ENCODE results near the gene DYNLT1.
A peak's percentile ranks its signal among the peaks of the same experiment; 100 is the strongest.

Gene DYNLT1

GRCh38 chr6:158627168-158627939 is 17.2 kb downstream of the DYNLT1 start:
- H3K4ac ChIP-seq (ENCODE audit: low read length), result no peak overlapping the region
- H4K91ac ChIP-seq (ENCODE audit: low read depth, low read length, poor library complexity), result no peak overlapping the region
- H3K9ac ChIP-seq (ENCODE audit: low read depth, low read length, poor library complexity), result peak overlapping the region; percentile 45
- H3K27ac ChIP-seq (replicated peaks; ENCODE audit: low read length), result no peak overlapping the region
- peaks cover 0 to 2% of the 10 kb centered on the region in 2 donors for H3K4me1 ChIP-seq (ENCODE audit: control insufficient read depth in 2 of 2, insufficient read depth in 1 of 2, low read depth in 1 of 2, low read length in 2 of 2)
- no peak overlapping the region for H2BK15ac ChIP-seq (ENCODE audit: low read length)
- no peak overlapping the region for H2AK5ac ChIP-seq (ENCODE audit: low read depth, low read length)
- H4K8ac ChIP-seq (ENCODE audit: low read depth, low read length), result no peak overlapping the region
- no peak overlapping the region for H2BK12ac ChIP-seq (ENCODE audit: low read length)
- H2BK120ac ChIP-seq (ENCODE audit: low read depth, low read length), result no peak overlapping the region
- no peak overlapping the region for H2BK5ac ChIP-seq (ENCODE audit: low read length)
- H3K23ac ChIP-seq (ENCODE audit: low read depth, low read length, poor library complexity), result peak overlapping the region; percentile 37
- H2AFZ ChIP-seq (ENCODE audit: low read length), result no peak overlapping the region
- H3K9me3 ChIP-seq (replicated peaks in 1 of 2; ENCODE audit: control insufficient read depth in 2 of 2, insufficient read depth in 1 of 2, low read depth in 1 of 2, low read length in 2 of 2), result no peaks in the 10 kb centered on the region
- no CpG with 5 or more reads among the region's 20 CpGs for WGBS, 2 donors (ENCODE audit: extremely low coverage in 2 of 2, insufficient read length in 2 of 2, insufficient replicate concordance in 1 of 2)
- no peak for DNase-seq (ENCODE audit: low spot score)
- H3K4me2 ChIP-seq (ENCODE audit: insufficient read depth, low read length, poor library complexity, severe bottlenecking), result no peak overlapping the region
- H3K14ac ChIP-seq (ENCODE audit: low read length), result no peak overlapping the region
- H3K27me3 ChIP-seq (ENCODE audit: control insufficient read depth in 3 of 3, insufficient read depth in 3 of 3, low read depth in 1 of 3, low read length in 3 of 3), result no peaks in the 10 kb centered on the region
- peaks cover 18 to 93% of the 10 kb centered on the region in 2 donors for H3K36me3 ChIP-seq (replicated peaks in 1 of 2; ENCODE audit: control insufficient read depth in 2 of 2, insufficient read depth in 2 of 2, low read length in 2 of 2)
- H3K4me3 ChIP-seq (ENCODE audit: low read length in 2 of 2), result no peak overlapping the region
- H3K79me1 ChIP-seq (ENCODE audit: low read depth, low read length), result no peaks in the 10 kb centered on the region
- no peak overlapping the region for H3K18ac ChIP-seq (ENCODE audit: low read length)

- WGBS, 2 donors (ENCODE audit: extremely low coverage in 2 of 2, insufficient read length in 2 of 2, insufficient replicate concordance in 1 of 2), result 100% methylated on average over 1 of the region's 6 CpGs; no CpG with 5 or more reads in 1 of the 2 donors
- no peak overlapping the region for H4K91ac ChIP-seq (ENCODE audit: low read depth, low read length, poor library complexity)
- no peak overlapping the region for H2BK120ac ChIP-seq (ENCODE audit: low read depth, low read length)
- H3K36me3 ChIP-seq (replicated peaks in 1 of 2; ENCODE audit: control insufficient read depth in 2 of 2, insufficient read depth in 2 of 2, low read length in 2 of 2), result peaks cover 22 to 93% of the 10 kb centered on the region in 2 donors
- H3K9me3 ChIP-seq (replicated peaks in 1 of 2; ENCODE audit: control insufficient read depth in 2 of 2, insufficient read depth in 1 of 2, low read depth in 1 of 2, low read length in 2 of 2), result no peaks in the 10 kb centered on the region
- peaks cover 3% of the 10 kb centered on the region for H3K79me1 ChIP-seq (ENCODE audit: low read depth, low read length)
- H2BK5ac ChIP-seq (ENCODE audit: low read length), result no peak overlapping the region
- no peak overlapping the region for H3K18ac ChIP-seq (ENCODE audit: low read length)
- H3K27me3 ChIP-seq (ENCODE audit: control insufficient read depth in 3 of 3, insufficient read depth in 3 of 3, low read depth in 1 of 3, low read length in 3 of 3), result no peaks in the 10 kb centered on the region
- peak overlapping the region; percentile 45 for H3K9ac ChIP-seq (ENCODE audit: low read depth, low read length, poor library complexity)
- H3K27ac ChIP-seq (replicated peaks; ENCODE audit: low read length), result no peak overlapping the region
- no peak overlapping the region for H3K23ac ChIP-seq (ENCODE audit: low read depth, low read length, poor library complexity)
- H4K8ac ChIP-seq (ENCODE audit: low read depth, low read length), result no peak overlapping the region
- DNase-seq (ENCODE audit: low spot score), result no peak
- H3K4ac ChIP-seq (ENCODE audit: low read length), result no peak overlapping the region
- no peak overlapping the region for H2BK15ac ChIP-seq (ENCODE audit: low read length)
- H2BK12ac ChIP-seq (ENCODE audit: low read length), result no peak overlapping the region
- H3K14ac ChIP-seq (ENCODE audit: low read length), result no peak overlapping the region
- H3K4me3 ChIP-seq (ENCODE audit: low read length in 2 of 2), result no peak overlapping the region
- no peak overlapping the region for H3K4me2 ChIP-seq (ENCODE audit: insufficient read depth, low read length, poor library complexity, severe bottlenecking)
- peaks cover 0 to 2% of the 10 kb centered on the region in 2 donors for H3K4me1 ChIP-seq (ENCODE audit: control insufficient read depth in 2 of 2, insufficient read depth in 1 of 2, low read depth in 1 of 2, low read length in 2 of 2)
- H2AK5ac ChIP-seq (ENCODE audit: low read depth, low read length), result no peak overlapping the region
- no peak overlapping the region for H2AFZ ChIP-seq (ENCODE audit: low read length)
These were observed 18.0 kb downstream of the DYNLT1 start for GRCh38 chr6:158626360-158627167.

GRCh38 chr6:158625881-158626305 is 18.6 kb downstream of the DYNLT1 start:
- no CpG with 5 or more reads among the region's 15 CpGs for WGBS, 2 donors (ENCODE audit: extremely low coverage in 2 of 2, insufficient read length in 2 of 2, insufficient replicate concordance in 1 of 2)

More at GRCh38 chr6:158625881-158626305, 18.6 kb downstream of the DYNLT1 start:
- no peak overlapping the region for H3K9ac ChIP-seq (ENCODE audit: low read depth, low read length, poor library complexity)
- H3K27me3 ChIP-seq (ENCODE audit: control insufficient read depth in 3 of 3, insufficient read depth in 3 of 3, low read depth in 1 of 3, low read length in 3 of 3), result no peaks in the 10 kb centered on the region
- H3K9me3 ChIP-seq (replicated peaks in 1 of 2; ENCODE audit: control insufficient read depth in 2 of 2, insufficient read depth in 1 of 2, low read depth in 1 of 2, low read length in 2 of 2), result no peaks in the 10 kb centered on the region
- peak overlapping the region in 1 of 2 donors; percentile 16 for H3K4me3 ChIP-seq (ENCODE audit: low read length in 2 of 2)
- H3K4ac ChIP-seq (ENCODE audit: low read length), result no peak overlapping the region
- no peak for DNase-seq (ENCODE audit: low spot score)
- no peak overlapping the region for H4K91ac ChIP-seq (ENCODE audit: low read depth, low read length, poor library complexity)
- H2AFZ ChIP-seq (ENCODE audit: low read length), result no peak overlapping the region
- no peak overlapping the region for H2BK120ac ChIP-seq (ENCODE audit: low read depth, low read length)
- no peak overlapping the region for H2BK5ac ChIP-seq (ENCODE audit: low read length)
- peaks cover 0 to 2% of the 10 kb centered on the region in 2 donors for H3K4me1 ChIP-seq (ENCODE audit: control insufficient read depth in 2 of 2, insufficient read depth in 1 of 2, low read depth in 1 of 2, low read length in 2 of 2)
- H3K36me3 ChIP-seq (replicated peaks in 1 of 2; ENCODE audit: control insufficient read depth in 2 of 2, insufficient read depth in 2 of 2, low read length in 2 of 2), result peaks cover 25 to 93% of the 10 kb centered on the region in 2 donors
- no peak overlapping the region for H3K4me2 ChIP-seq (ENCODE audit: insufficient read depth, low read length, poor library complexity, severe bottlenecking)
- H2AK5ac ChIP-seq (ENCODE audit: low read depth, low read length), result no peak overlapping the region
- no peak overlapping the region for H4K8ac ChIP-seq (ENCODE audit: low read depth, low read length)
- H3K79me1 ChIP-seq (ENCODE audit: low read depth, low read length), result peaks cover 3% of the 10 kb centered on the region
- no peak overlapping the region for H2BK15ac ChIP-seq (ENCODE audit: low read length)
- no peak overlapping the region for H3K18ac ChIP-seq (ENCODE audit: low read length)
- no peak overlapping the region for H2BK12ac ChIP-seq (ENCODE audit: low read length)
- no peak overlapping the region for H3K27ac ChIP-seq (replicated peaks; ENCODE audit: low read length)
- H3K14ac ChIP-seq (ENCODE audit: low read length), result no peak overlapping the region
- H3K23ac ChIP-seq (ENCODE audit: low read depth, low read length, poor library complexity), result no peak overlapping the region
